ENCODE measurements around the gene MEI1. TPM values are rescaled to one million over a fixed set of nuclear protein-coding genes. Genes with fewer than 3 reads are reported as not detected.

The MEI1 gene
- total RNA-seq, 1 experiment from 2014 or later = 0.08 TPM

GRCh38 chr22:41818011-41818410, 118.7 kb downstream of the MEI1 start:
- DNase-seq (ENCODE audit: low read depth in 1 of 2, low spot score in 2 of 2) = no peak
- no peak overlapping the region for H3K4me3 ChIP-seq
- H3K36me3 ChIP-seq = peaks cover 5% of the 10 kb centered on the region; the same call in 1 of the 2 replicates
- no peak overlapping the region for H3K27ac ChIP-seq
- no peaks in the 10 kb centered on the region for H3K27me3 ChIP-seq (replicated peaks)
- no peaks in the 10 kb centered on the region for H3K9me3 ChIP-seq (replicated peaks)
- no peaks in the 10 kb centered on the region for H3K4me1 ChIP-seq (replicated peaks)

GRCh38 chr22:41818596-41818995, 119.3 kb downstream of the MEI1 start:
- H3K4me1 ChIP-seq (replicated peaks) = no peaks in the 10 kb centered on the region
- no peak for DNase-seq (ENCODE audit: low read depth in 1 of 2, low spot score in 2 of 2)
- H3K27me3 ChIP-seq (replicated peaks) = no peaks in the 10 kb centered on the region
- peaks cover 6% of the 10 kb centered on the region; the same call in 1 of the 2 replicates for H3K36me3 ChIP-seq
- no peak overlapping the region for H3K27ac ChIP-seq
- H3K4me3 ChIP-seq = no peak overlapping the region
- H3K9me3 ChIP-seq (replicated peaks) = no peaks in the 10 kb centered on the region

- H3K4me1 ChIP-seq (replicated peaks) = no peaks in the 10 kb centered on the region
- H3K27me3 ChIP-seq (replicated peaks) = no peaks in the 10 kb centered on the region
- H3K36me3 ChIP-seq = peaks cover 5% of the 10 kb centered on the region; the same call in 1 of the 2 replicates
- H3K4me3 ChIP-seq = no peak overlapping the region
- DNase-seq (ENCODE audit: low read depth in 1 of 2, low spot score in 2 of 2) = no peak
- no peak overlapping the region for H3K27ac ChIP-seq
- no peaks in the 10 kb centered on the region for H3K9me3 ChIP-seq (replicated peaks)
Measured at GRCh38 chr22:41819257-41819656, 120.0 kb downstream of the MEI1 start.

GRCh38 chr22:41820447-41820846, 121.1 kb downstream of the MEI1 start:
- no peak overlapping the region for H3K27ac ChIP-seq
- no peaks in the 10 kb centered on the region for H3K4me1 ChIP-seq (replicated peaks)
- H3K9me3 ChIP-seq (replicated peaks) = no peaks in the 10 kb centered on the region
- H3K4me3 ChIP-seq = no peak overlapping the region
- H3K36me3 ChIP-seq = peaks cover 5% of the 10 kb centered on the region
- no peaks in the 10 kb centered on the region for H3K27me3 ChIP-seq (replicated peaks)
- DNase-seq (ENCODE audit: low read depth in 1 of 2, low spot score in 2 of 2) = no peak

GRCh38 chr22:41821471-41822316, 122.4 kb downstream of the MEI1 start:
- Histone ChIP-seq H3K27me3 (replicated peaks) (no peaks in the 10 kb centered on the region), H3K36me3 (peaks cover 5% of the 10 kb centered on the region), H3K9me3 (replicated peaks) (no peaks in the 10 kb centered on the region), H3K4me1 (replicated peaks) (no peaks in the 10 kb centered on the region), H3K4me3 (no peak overlapping the region), H3K27ac (no peak overlapping the region)
- DNase-seq (ENCODE audit: low read depth in 1 of 2, low spot score in 2 of 2) = no peak

- Histone ChIP-seq H3K27me3 (replicated peaks) (no peaks in the 10 kb centered on the region), H3K27ac (no peak overlapping the region), H3K36me3 (peaks cover 5% of the 10 kb centered on the region), H3K4me3 (no peak overlapping the region), H3K9me3 (replicated peaks) (no peaks in the 10 kb centered on the region), H3K4me1 (replicated peaks) (no peaks in the 10 kb centered on the region)
- peak in 1 of 2 experiments; percentile 23 for DNase-seq (ENCODE audit: low read depth in 1 of 2, low spot score in 2 of 2)
Measured at GRCh38 chr22:41822317-41823057, 123.2 kb downstream of the MEI1 start.

GRCh38 chr22:41823797-41824196, 124.5 kb downstream of the MEI1 start:
- no peaks in the 10 kb centered on the region for H3K27me3 ChIP-seq (replicated peaks)
- no peak for DNase-seq (ENCODE audit: low read depth in 1 of 2, low spot score in 2 of 2)
- no peak overlapping the region for H3K4me3 ChIP-seq
- no peak overlapping the region for H3K27ac ChIP-seq
- H3K4me1 ChIP-seq (replicated peaks) = no peaks in the 10 kb centered on the region
- H3K36me3 ChIP-seq = peaks cover 5% of the 10 kb centered on the region
- H3K9me3 ChIP-seq (replicated peaks) = no peaks in the 10 kb centered on the region

GRCh38 chr22:41825376-41825775, 126.1 kb downstream of the MEI1 start:
- H3K9me3 ChIP-seq (replicated peaks) = no peaks in the 10 kb centered on the region
- H3K27ac ChIP-seq = no peak overlapping the region
- H3K36me3 ChIP-seq = peaks cover 5% of the 10 kb centered on the region
- H3K27me3 ChIP-seq (replicated peaks) = no peaks in the 10 kb centered on the region
- H3K4me3 ChIP-seq = no peak overlapping the region
- no peak for DNase-seq (ENCODE audit: low read depth in 1 of 2, low spot score in 2 of 2)
- H3K4me1 ChIP-seq (replicated peaks) = no peaks in the 10 kb centered on the region

GRCh38 chr22:41826021-41826420, 126.7 kb downstream of the MEI1 start:
- Histone ChIP-seq H3K4me3 (no peak overlapping the region), H3K4me1 (replicated peaks) (no peaks in the 10 kb centered on the region), H3K9me3 (replicated peaks) (no peaks in the 10 kb centered on the region), H3K36me3 (peaks cover 5% of the 10 kb centered on the region), H3K27me3 (replicated peaks) (no peaks in the 10 kb centered on the region), H3K27ac (no peak overlapping the region)
- no peak for DNase-seq (ENCODE audit: low read depth in 1 of 2, low spot score in 2 of 2)

- DNase-seq (ENCODE audit: low read depth in 1 of 2, low spot score in 2 of 2) = no peak
- H3K27ac ChIP-seq = no peak overlapping the region
- peaks cover 5% of the 10 kb centered on the region for H3K36me3 ChIP-seq
- no peaks in the 10 kb centered on the region for H3K27me3 ChIP-seq (replicated peaks)
- no peak overlapping the region for H3K4me3 ChIP-seq
- no peaks in the 10 kb centered on the region for H3K9me3 ChIP-seq (replicated peaks)
- H3K4me1 ChIP-seq (replicated peaks) = no peaks in the 10 kb centered on the region
Measured at GRCh38 chr22:41826430-41827383, 127.4 kb downstream of the MEI1 start.

GRCh38 chr22:41827671-41828070, 128.4 kb downstream of the MEI1 start:
- Histone ChIP-seq H3K4me1 (replicated peaks) (peaks cover 6% of the 10 kb centered on the region), H3K27me3 (replicated peaks) (no peaks in the 10 kb centered on the region), H3K4me3 (no peak overlapping the region), H3K36me3 (peaks cover 5% of the 10 kb centered on the region), H3K27ac (no peak overlapping the region), H3K9me3 (replicated peaks) (no peaks in the 10 kb centered on the region)
- no peak for DNase-seq (ENCODE audit: low read depth in 1 of 2, low spot score in 2 of 2)

- Histone ChIP-seq H3K9me3 (replicated peaks) (no peaks in the 10 kb centered on the region), H3K36me3 (peaks cover 5% of the 10 kb centered on the region), H3K4me3 (no peak overlapping the region), H3K27me3 (replicated peaks) (no peaks in the 10 kb centered on the region), H3K4me1 (replicated peaks) (peaks cover 9% of the 10 kb centered on the region), H3K27ac (no peak overlapping the region)
- no peak for DNase-seq (ENCODE audit: low read depth in 1 of 2, low spot score in 2 of 2)
Measured at GRCh38 chr22:41828516-41828915, 129.2 kb downstream of the MEI1 start.

GRCh38 chr22:41830174-41830573, 130.9 kb downstream of the MEI1 start:
- Histone ChIP-seq H3K4me3 (no peak overlapping the region), H3K9me3 (replicated peaks) (no peaks in the 10 kb centered on the region), H3K36me3 (peaks cover 10% of the 10 kb centered on the region), H3K27me3 (replicated peaks) (no peaks in the 10 kb centered on the region), H3K4me1 (replicated peaks) (peaks cover 13% of the 10 kb centered on the region), H3K27ac (no peak overlapping the region)
- DNase-seq (ENCODE audit: low read depth in 1 of 2, low spot score in 2 of 2) = no peak
